Muscle of back (tissue), 11 donors: ENCODE measurements around the gene EDN3. TPM values are rescaled to one million over a fixed set of nuclear protein-coding genes. Genes with fewer than 3 reads are reported as not detected.

Experiments
- DNase-seq, 3 donors: peaks; one replicate each; pipeline versions ENCODE4 v3.0.0 to v3.0.0-alpha.2; 2013
- polyA plus RNA-seq, 10 donors: library from polyadenylated mRNA; unstranded; fragments of 120-200 nt; gene quantifications; one replicate each; pipeline ENCODE4 v1.2.1, GENCODE V29; 2013; ENCODE audit not compliant: insufficient read length in 10 of 10

The EDN3 gene
- polyA plus RNA-seq, 10 donors, result 15.7 to 38.2 (median 26.3) TPM

GRCh38 chr20:59305908-59306655 lies 5.7 kb downstream of the EDN3 start:
- DNase-seq, result no peak

- DNase-seq, result no peak
These were observed 6.9 kb downstream of the EDN3 start for GRCh38 chr20:59307270-59307669.

- no peak for DNase-seq
These were observed 8.2 kb downstream of the EDN3 start for GRCh38 chr20:59308493-59309201.

GRCh38 chr20:59309218-59309617 lies 8.8 kb downstream of the EDN3 start:
- no peak for DNase-seq

GRCh38 chr20:59314997-59315396 lies 14.6 kb downstream of the EDN3 start:
- DNase-seq, result peak; percentile 55 to 73 (median 66)

GRCh38 chr20:59316911-59317731 lies 16.7 kb downstream of the EDN3 start:
- no peak for DNase-seq

GRCh38 chr20:59318201-59318790 lies 17.9 kb downstream of the EDN3 start:
- no peak for DNase-seq

- no peak for DNase-seq
These were observed 18.4 kb downstream of the EDN3 start for GRCh38 chr20:59318803-59319202.

- no peak for DNase-seq
These were observed 20.0 kb downstream of the EDN3 start for GRCh38 chr20:59320426-59320825.

GRCh38 chr20:59320854-59321647 lies 20.6 kb downstream of the EDN3 start:
- DNase-seq, result no peak

GRCh38 chr20:59322081-59322480 lies 21.7 kb downstream of the EDN3 start:
- DNase-seq, result no peak

GRCh38 chr20:59322585-59323454 lies 22.4 kb downstream of the EDN3 start:
- DNase-seq, result peak in 1 of 3 donors; percentile 51

- DNase-seq, result no peak
These were observed 23.3 kb downstream of the EDN3 start for GRCh38 chr20:59323731-59324130.

GRCh38 chr20:59324521-59325141 lies 24.2 kb downstream of the EDN3 start:
- peak in 2 of 3 donors; percentile 32 to 41 for DNase-seq

GRCh38 chr20:59325142-59325523 lies 24.7 kb downstream of the EDN3 start:
- DNase-seq, result no peak

GRCh38 chr20:59326188-59326587 lies 25.8 kb downstream of the EDN3 start:
- no peak for DNase-seq

GRCh38 chr20:59328071-59328470 lies 27.7 kb downstream of the EDN3 start:
- no peak for DNase-seq

- no peak for DNase-seq
These were observed 31.4 kb downstream of the EDN3 start for GRCh38 chr20:59331721-59332329.

GRCh38 chr20:59333260-59333845 lies 32.9 kb downstream of the EDN3 start:
- DNase-seq, result no peak
